ENCODE results near the gene IFT122. TPM values are rescaled to one million over a fixed set of nuclear protein-coding genes. Genes with fewer than 3 reads are reported as not detected.

Gene IFT122
- total and polyA plus RNA-seq, 2 of the 4 experiments (the other 2 are of a cell fraction): 16.8 to 28.0 TPM

GRCh38 chr3:129517516-129517915, 77.5 kb downstream of the IFT122 start:
- H3K9me1 ChIP-seq (ENCODE audit: insufficient read depth, low read length): peaks cover 3% of the 10 kb centered on the region; the same call in 1 of the 2 replicates
- ATAC-seq (ENCODE audit: low read depth): no peak
- no peak overlapping the region for H3K9ac ChIP-seq (ENCODE audit: low read depth, low read length)
- H4K8ac ChIP-seq (ENCODE audit: low read depth in 2 of 2, low read length in 2 of 2): no peak overlapping the region
- H3K4ac ChIP-seq (ENCODE audit: low read depth, low read length): no peak overlapping the region
- no peak overlapping the region for H4K5ac ChIP-seq (ENCODE audit: low read depth, low read length)
- peaks cover 17% of the 10 kb centered on the region; the same call in 1 of the 2 replicates for H3K36me3 ChIP-seq (ENCODE audit: control insufficient read depth, insufficient read depth, low read length)
- no peaks in the 10 kb centered on the region for H4K20me1 ChIP-seq (ENCODE audit: insufficient read depth, low read length)
- in situ Hi-C loops (cut with MboI; ENCODE audit: low sequenced_read_pairs): no loop called here
- H3K18ac ChIP-seq (ENCODE audit: low read depth, low read length): no peak overlapping the region
- H2BK120ac ChIP-seq (ENCODE audit: low read depth, low read length): no peak overlapping the region
- H2BK20ac ChIP-seq (ENCODE audit: low read depth, low read length): no peak overlapping the region
- H3K4me2 ChIP-seq (ENCODE audit: low read depth, low read length): no peak overlapping the region
- dilution Hi-C loops (cut with HindIII; ENCODE audit: low sequenced_read_pairs, unreplicated experiment): no loop called here
- no peaks in the 10 kb centered on the region for H3K9me3 ChIP-seq (ENCODE audit: control insufficient read depth, insufficient read depth, low read length)
- no peak overlapping the region for H2AFZ ChIP-seq (replicated peaks; ENCODE audit: low read length, poor library complexity)
- H3K56ac ChIP-seq (ENCODE audit: extremely low read depth, insufficient read depth, low read length): no peak overlapping the region
- H3K23ac ChIP-seq (ENCODE audit: low read depth, low read length): no peak overlapping the region
- DNase-seq: no peak
- H3K79me1 ChIP-seq (ENCODE audit: low read depth in 1 of 2, low read length in 2 of 2): no peaks in the 10 kb centered on the region
- H2BK5ac ChIP-seq (ENCODE audit: low read depth, low read length, poor library complexity, severe bottlenecking): no peak overlapping the region
- no peaks in the 10 kb centered on the region for H3K4me1 ChIP-seq (ENCODE audit: control insufficient read depth, insufficient read depth, low read length)
- H3K27ac ChIP-seq (ENCODE audit: insufficient read depth, low read length): no peak overlapping the region
- no peak overlapping the region for H3K14ac ChIP-seq (replicated peaks; ENCODE audit: low read depth, low read length)
- ChIA-PET POLR2A (ENCODE audit: unreplicated experiment) (no interaction called here), CTCF (no interaction called here)
- no peak overlapping the region for H4K91ac ChIP-seq (ENCODE audit: insufficient read depth, low read depth, low read length)
- H3K27me3 ChIP-seq (ENCODE audit: control insufficient read depth, insufficient read depth, low read length): no peaks in the 10 kb centered on the region
- intact Hi-C loops (cut with micrococcal nuclease): no loop called here
- TF ChIP-seq FOS (IDR thresholded peaks at IDR 0.05; ENCODE audit: low read depth, low read length): no peak
- no peak for TF ChIP-seq ELK1 (IDR thresholded peaks at IDR 0.05; ENCODE audit: borderline replicate concordance, low read depth, low read length)
- no peak for TF ChIP-seq CHD1 (IDR thresholded peaks at IDR 0.05; ENCODE audit: low read depth, low read length)
- no peak for TF ChIP-seq MAZ (IDR thresholded peaks at IDR 0.05; ENCODE audit: borderline replicate concordance, low read depth, low read length)
- no peak for TF ChIP-seq NFE2L2 (IDR thresholded peaks at IDR 0.05; ENCODE audit: low read depth, low read length)
- TF ChIP-seq, protein P1, sequence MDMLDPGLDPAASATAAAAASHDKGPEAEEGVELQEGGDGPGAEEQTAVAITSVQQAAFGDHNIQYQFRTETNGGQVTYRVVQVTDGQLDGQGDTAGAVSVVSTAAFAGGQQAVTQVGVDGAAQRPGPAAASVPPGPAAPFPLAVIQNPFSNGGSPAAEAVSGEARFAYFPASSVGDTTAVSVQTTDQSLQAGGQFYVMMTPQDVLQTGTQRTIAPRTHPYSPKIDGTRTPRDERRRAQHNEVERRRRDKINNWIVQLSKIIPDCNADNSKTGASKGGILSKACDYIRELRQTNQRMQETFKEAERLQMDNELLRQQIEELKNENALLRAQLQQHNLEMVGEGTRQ (IDR thresholded peaks at IDR 0.05; ENCODE audit: low read depth, low read length): no peak
- TF ChIP-seq CEBPB (IDR thresholded peaks at IDR 0.05; ENCODE audit: low read depth, low read length): no peak
- H3K4me3 ChIP-seq (ENCODE audit: insufficient read depth, low read depth, low read length): no peak overlapping the region
- no peak overlapping the region for H2AK5ac ChIP-seq (ENCODE audit: low read depth, low read length)
- no peak overlapping the region for H2AK9ac ChIP-seq (replicated peaks; ENCODE audit: low read depth, low read length, poor library complexity)
- H2BK15ac ChIP-seq (ENCODE audit: low read depth, low read length): no peak overlapping the region
- BruUV-seq (replicated peaks): no TSS peak
- WGBS, 2 experiments (ENCODE audit: extremely low coverage in 2 of 2, insufficient read length in 1 of 2): 86% methylated on average over 4 of the region's 7 CpGs; no CpG with 5 or more reads in 1 of the 2 experiments

Measured in IMR-90 (cell line).